HG03139 (cell line): ENCODE results near the gene SKIC3.

Source experiments
- ATAC-seq: cut with Tn5 transposase; IDR thresholded peaks from one replicate; pipeline ENCODE4 v1.9.1; 2021; ENCODE audit not compliant: unreplicated experiment

The SKIC3 gene

DNA sequence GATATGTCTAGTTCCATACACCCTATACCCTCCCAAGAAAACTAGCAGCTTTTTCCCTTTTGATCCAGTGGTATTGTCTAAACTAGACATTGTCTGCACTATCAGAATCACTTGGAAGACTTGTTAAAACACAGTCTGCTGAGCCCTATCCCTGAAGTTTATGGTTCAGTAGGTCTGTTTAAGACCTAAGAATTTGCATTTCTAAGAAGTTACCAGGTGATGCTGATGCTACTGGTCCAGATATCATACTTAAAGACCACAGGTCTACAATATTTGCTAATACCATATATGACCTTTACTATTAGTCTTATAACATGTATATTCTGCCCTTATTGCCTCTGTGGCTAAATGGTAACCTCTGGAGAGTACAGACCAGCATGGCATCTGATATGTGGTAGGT lies 23.3 kb downstream of the SKIC3 start:
- ATAC-seq = no peak

DNA sequence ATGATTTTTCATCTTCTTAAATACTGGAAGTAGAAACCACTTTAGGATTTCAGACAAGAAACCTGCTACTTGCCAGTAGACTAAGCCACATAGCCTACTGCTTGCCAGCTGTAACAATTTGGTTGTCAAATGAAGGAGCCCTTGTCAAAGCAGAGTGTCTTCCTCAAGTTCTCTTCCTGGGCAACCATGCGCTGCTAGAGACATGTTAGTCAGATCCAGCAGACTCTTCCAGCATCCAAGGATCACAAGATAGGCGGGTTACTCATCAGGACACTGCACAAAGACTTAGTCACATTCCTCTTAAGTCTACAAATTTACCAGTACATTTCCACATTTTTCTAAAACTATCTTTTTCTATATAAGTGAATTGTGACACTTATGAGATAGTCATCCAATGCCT lies 24.4 kb downstream of the SKIC3 start:
- ATAC-seq = no peak

DNA sequence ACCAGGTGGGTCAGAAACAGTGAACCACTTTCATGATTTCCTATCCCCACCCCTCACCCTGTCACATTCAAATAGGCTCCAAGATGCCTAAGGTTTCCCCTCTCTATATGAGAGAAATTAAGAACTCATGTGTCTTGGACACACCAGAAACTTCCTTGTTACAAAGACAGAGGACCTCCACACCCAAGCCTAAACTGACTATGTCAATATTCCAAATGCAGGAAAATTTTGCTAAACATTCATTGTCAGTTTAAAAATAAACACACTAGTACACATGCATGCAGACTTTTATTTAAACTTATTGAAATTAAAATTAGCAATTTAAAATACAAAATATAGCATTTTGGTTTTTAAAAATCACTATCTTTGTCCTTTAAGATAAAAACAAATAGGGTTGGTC lies 26.2 kb downstream of the SKIC3 start:
- no peak for ATAC-seq

DNA sequence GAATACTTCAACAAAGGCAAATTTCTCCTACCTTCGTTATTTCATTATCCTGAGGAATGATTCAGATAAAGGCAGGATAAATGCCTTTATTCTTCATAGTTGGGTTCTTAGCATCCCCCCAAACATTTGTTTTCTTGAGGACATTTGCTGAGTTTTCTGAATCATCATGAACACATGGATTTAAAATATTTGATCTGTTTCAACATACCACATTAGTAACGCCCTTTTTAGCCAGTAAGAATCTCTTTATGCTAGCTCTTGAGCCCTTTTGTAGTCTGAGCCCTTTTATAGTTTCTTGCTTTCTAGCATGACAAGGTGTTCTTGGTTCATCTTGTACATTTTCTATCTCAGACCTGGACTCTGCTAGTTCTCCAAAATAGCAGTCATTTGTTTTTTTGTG lies 27.9 kb downstream of the SKIC3 start:
- no peak for ATAC-seq

DNA sequence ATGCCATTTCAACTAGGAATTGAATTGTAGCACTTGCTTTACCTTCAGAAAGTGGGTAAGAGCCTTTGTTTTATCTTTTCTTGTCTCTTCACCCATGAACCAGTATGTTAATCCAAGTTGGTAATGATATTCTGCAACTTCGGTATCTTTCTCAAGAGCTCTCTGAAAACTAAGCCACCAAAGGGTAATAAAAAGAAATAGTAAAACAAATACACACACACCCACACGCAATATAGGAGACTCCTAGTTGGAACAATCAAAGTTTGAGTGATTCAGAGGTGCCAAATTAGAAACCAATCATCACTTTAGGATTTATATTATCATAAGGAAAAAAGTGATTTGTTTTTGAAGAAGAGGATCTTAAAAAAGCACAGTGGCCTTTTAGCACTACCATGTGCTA lies 30.4 kb downstream of the SKIC3 start:
- no peak for ATAC-seq

DNA sequence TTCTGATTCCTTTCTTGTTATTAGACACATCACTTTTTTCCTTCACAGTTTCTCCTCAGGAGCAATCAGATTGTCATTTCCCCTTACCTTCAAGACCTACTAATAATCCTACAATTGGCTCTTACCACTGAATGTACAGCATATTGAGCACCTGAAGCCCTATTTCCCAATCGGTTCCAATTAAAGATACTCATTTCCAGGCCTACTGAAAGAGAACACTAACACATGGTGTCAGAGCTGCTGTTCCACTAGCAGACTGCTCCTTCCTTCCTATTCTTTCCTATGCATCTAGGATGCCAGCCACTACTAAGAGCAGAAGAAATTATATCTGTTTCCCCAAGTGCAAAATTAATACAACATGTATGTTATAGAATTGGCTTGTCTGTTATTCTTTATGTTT lies 34.6 kb downstream of the SKIC3 start:
- ATAC-seq = no peak

DNA sequence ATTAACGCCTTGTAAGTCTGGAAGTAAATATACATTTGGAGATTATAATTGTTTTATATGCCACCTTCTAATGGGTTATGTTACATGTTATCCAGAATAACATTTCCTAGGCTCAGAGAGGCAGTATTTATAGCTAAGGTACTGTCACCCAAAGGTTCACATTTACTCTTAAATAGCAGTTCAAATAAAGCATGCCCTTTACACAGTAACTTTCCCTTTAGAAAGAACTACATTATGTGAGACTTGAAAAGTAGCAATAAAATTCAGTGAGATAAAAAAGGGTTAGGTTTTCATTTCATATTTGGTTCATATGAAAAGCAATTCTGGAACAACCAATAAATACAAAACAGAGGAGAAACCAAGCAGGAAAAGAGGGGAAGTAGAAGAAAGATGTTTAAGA lies 35.1 kb downstream of the SKIC3 start:
- ATAC-seq = no peak

DNA sequence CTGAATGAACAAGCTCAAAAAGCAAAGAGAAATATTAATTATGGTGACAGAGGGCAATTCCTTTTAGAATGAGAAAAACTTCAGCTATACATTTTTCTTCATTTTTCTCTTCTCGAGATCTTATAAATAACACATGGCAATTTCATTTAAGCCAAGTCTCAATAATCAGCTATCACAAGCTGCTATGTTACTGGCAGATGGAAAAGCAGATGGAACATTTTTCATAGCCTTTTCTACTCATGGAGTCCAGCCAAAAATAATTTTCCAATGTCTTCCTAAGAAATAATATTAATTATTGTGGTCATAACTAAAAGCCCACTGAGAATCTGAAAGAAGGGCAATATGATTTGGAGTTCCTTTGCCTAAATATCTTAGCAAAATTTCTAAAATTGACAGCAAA lies 35.6 kb downstream of the SKIC3 start:
- ATAC-seq = no peak

DNA sequence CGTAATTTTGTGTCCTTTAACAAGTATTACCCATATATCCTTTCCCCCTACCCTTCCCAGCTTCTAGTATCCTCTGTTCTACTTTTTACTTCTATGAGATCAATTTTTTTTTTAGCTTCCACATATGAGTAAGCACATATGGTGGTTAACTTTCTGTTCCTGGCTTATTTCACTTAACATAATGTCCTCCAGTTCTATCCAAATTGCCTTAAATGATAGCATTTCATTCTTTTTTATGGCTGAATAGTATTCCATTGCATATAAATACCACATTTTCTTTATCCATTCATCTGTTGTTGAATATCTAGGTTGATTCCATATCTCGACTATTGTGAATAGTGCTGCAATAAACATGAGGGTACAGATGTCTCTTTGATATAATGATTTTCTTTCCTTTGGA lies 36.4 kb downstream of the SKIC3 start:
- no peak for ATAC-seq

DNA sequence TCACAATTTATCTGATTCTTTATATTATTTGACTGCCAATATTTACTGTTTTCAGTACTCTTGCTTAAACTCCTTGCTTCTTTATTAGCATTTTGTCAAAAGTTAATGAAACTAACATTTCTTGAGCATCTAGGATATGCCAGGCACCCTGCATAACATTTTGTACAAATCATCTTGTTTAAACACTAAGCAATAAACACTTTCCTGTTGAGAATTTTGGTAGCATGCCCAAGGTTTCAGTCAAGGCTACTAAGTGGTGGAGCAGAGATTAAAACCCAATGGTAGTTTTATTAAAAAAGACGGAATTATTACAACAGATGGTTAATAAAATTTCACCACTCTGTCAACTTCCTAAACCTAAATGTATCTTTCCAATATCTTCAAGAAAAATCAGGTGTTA lies 43.2 kb downstream of the SKIC3 start:
- no peak for ATAC-seq

DNA sequence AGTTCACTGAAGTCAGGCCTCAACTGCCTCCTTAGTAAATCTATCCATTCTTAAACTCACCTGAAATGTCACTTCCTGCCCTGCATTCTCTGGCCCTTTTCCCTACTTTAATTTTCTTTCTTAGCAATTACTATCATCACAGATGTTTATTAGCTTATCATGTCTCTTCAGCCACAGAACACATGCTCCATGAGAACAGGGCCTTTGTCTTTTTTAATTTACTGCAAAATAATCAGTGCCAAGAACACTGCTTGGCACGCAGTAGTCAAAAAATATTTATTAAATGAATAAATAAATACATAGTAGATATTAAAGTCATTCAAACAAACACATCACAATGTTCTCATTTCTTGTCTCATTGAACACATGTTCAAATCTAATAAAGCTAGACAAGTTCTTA lies 46.2 kb downstream of the SKIC3 start:
- no peak for ATAC-seq
